ENCODE measurements around the gene CRYAB.

GRCh38 chr11:111871693-111872161 is 39.8 kb downstream of the CRYAB start:
- no peak for TF ChIP-seq CTCF (conservative IDR thresholded peaks at IDR 0.05; ENCODE audit: low read length)
- no peak for TF ChIP-seq EZH2phosphoT487 (IDR thresholded peaks at IDR 0.05; ENCODE audit: borderline replicate concordance)
